ENCODE measurements around the gene CABYR. TPM values are rescaled to one million over a fixed set of nuclear protein-coding genes. Genes with fewer than 3 reads are reported as not detected.

The CABYR gene
- total RNA-seq, 1 donor from 2014 or later, result 8.0 TPM

DNA sequence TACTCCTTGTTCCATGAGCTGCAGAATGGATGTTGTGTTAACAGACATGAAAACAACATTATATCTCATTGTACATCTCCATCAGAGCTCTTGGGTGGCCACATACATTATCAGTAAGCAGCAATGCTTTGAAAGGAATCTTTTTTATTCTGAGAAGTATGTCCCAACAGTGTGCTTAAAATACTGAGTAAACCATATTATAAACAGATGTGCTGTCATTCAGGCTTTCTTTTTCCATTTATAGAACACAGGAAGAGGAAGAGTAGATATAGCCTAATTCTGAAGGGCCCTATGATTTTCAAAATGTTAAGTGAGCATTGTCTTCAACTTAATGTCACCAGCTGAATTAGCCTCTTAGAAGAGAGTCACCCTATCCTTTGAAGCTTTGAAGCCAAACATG, 44.3 kb upstream of the CABYR start:
- H3K27ac Mint-ChIP-seq, result no peak overlapping the region

DNA sequence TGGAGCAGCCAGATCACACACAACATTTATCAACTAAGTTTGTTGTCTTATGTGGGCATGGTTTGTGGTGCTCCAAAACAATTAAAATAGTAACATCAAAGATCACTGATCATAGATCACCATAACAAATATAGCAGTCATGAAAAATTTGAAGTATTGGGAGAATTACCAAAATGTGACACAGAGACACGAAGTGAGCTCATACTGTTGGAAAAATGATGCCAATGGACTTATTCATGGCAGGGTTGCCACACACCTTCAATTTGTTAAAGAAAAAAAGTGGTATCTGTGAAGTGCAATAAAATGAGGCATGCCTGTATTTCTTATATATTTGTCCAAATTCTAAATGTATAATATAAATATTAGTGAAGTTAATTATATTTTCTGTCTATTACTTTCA, 42.9 kb upstream of the CABYR start:
- peaks cover 25% of the 10 kb centered on the region for H3K36me3 Mint-ChIP-seq (ENCODE audit: insufficient read depth)
- H3K27me3 Mint-ChIP-seq, result no peaks in the 10 kb centered on the region
- peaks cover 4% of the 10 kb centered on the region for H3K9me3 Mint-ChIP-seq (ENCODE audit: low read depth)
- H3K4me1 Mint-ChIP-seq (ENCODE audit: low read depth), result no peaks in the 10 kb centered on the region
- no peak overlapping the region for H3K4me3 Mint-ChIP-seq (ENCODE audit: low read depth)
- DNase-seq (ENCODE audit: low spot score, unreplicated experiment), result no peak
- TF ChIP-seq, protein P1, sequence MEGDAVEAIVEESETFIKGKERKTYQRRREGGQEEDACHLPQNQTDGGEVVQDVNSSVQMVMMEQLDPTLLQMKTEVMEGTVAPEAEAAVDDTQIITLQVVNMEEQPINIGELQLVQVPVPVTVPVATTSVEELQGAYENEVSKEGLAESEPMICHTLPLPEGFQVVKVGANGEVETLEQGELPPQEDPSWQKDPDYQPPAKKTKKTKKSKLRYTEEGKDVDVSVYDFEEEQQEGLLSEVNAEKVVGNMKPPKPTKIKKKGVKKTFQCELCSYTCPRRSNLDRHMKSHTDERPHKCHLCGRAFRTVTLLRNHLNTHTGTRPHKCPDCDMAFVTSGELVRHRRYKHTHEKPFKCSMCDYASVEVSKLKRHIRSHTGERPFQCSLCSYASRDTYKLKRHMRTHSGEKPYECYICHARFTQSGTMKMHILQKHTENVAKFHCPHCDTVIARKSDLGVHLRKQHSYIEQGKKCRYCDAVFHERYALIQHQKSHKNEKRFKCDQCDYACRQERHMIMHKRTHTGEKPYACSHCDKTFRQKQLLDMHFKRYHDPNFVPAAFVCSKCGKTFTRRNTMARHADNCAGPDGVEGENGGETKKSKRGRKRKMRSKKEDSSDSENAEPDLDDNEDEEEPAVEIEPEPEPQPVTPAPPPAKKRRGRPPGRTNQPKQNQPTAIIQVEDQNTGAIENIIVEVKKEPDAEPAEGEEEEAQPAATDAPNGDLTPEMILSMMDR (IDR thresholded peaks at IDR 0.05; ENCODE audit: unreplicated experiment), result no peak
- H3K27ac Mint-ChIP-seq, result no peak overlapping the region

More for the DNA sequence above, 44.3 kb upstream of the CABYR start:
- Mint-ChIP-seq H3K4me3 (ENCODE audit: low read depth) (no peak overlapping the region), H3K4me1 (ENCODE audit: low read depth) (no peaks in the 10 kb centered on the region), H3K27me3 (no peaks in the 10 kb centered on the region), H3K9me3 (ENCODE audit: low read depth) (peaks cover 4% of the 10 kb centered on the region), H3K36me3 (ENCODE audit: insufficient read depth) (peaks cover 22% of the 10 kb centered on the region)
- no peak for DNase-seq (ENCODE audit: low spot score, unreplicated experiment)
- TF ChIP-seq, protein P1 (IDR thresholded peaks at IDR 0.05; ENCODE audit: unreplicated experiment), result no peak

- no peak overlapping the region for H3K4me3 Mint-ChIP-seq (ENCODE audit: low read depth)
- no peak overlapping the region for H3K27ac Mint-ChIP-seq
- no peaks in the 10 kb centered on the region for H3K27me3 Mint-ChIP-seq
- H3K9me3 Mint-ChIP-seq (ENCODE audit: low read depth), result no peaks in the 10 kb centered on the region
- peaks cover 13% of the 10 kb centered on the region for H3K36me3 Mint-ChIP-seq (ENCODE audit: insufficient read depth)
- peaks cover 4% of the 10 kb centered on the region for H3K4me1 Mint-ChIP-seq (ENCODE audit: low read depth)
- TF ChIP-seq, protein P1 (IDR thresholded peaks at IDR 0.05; ENCODE audit: unreplicated experiment), result no peak
- DNase-seq (ENCODE audit: low spot score, unreplicated experiment), result no peak
Measured at GRCh38 chr18:24103320-24104021, 35.4 kb upstream of the CABYR start.

DNA sequence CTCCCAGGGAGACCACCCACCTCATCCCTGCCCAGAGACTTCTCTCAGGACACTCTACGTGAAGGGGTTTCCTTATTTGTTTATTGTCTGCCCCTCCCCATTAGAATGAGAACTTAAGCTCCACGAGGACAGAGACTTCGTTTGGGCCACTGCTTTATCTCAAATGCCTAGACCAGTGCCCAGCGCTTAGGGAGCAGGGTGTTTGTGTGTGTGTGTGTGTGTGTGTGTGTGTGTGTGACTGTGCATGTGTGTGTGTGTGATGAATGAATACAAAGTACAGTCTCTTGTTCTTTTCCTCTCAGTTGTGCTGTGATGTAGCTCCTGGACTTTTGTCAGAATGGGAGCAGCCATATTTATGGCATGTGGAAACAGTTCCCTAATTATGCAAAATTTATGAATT, 34.4 kb upstream of the CABYR start:
- no peak overlapping the region for H3K4me3 Mint-ChIP-seq (ENCODE audit: low read depth)
- no peaks in the 10 kb centered on the region for H3K9me3 Mint-ChIP-seq (ENCODE audit: low read depth)
- no peak for DNase-seq (ENCODE audit: low spot score, unreplicated experiment)
- no peak overlapping the region for H3K27ac Mint-ChIP-seq
- no peaks in the 10 kb centered on the region for H3K27me3 Mint-ChIP-seq
- peaks cover 13% of the 10 kb centered on the region for H3K36me3 Mint-ChIP-seq (ENCODE audit: insufficient read depth)
- TF ChIP-seq, protein P1 (IDR thresholded peaks at IDR 0.05; ENCODE audit: unreplicated experiment), result no peak
- peaks cover 4% of the 10 kb centered on the region for H3K4me1 Mint-ChIP-seq (ENCODE audit: low read depth)

DNA sequence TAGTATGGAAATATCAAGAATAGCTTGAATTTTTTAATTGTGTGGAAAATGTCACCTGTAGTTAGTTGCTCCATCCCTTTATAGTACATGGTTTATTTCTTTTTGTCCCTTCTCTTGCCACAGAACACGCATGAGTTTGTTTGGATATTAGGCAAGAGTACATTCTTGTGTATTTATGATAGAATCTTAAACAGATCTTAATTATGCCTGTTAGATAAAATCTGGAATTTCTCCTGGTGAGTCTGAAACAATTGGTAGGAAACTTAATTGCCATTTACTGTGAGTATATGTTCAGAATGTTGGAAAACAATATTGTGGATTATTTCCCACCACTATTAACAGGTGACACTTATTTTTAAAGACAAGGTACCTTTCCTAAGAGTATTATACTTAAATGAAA, 30.2 kb upstream of the CABYR start:
- Mint-ChIP-seq H3K36me3 (ENCODE audit: insufficient read depth) (peaks cover 1% of the 10 kb centered on the region), H3K4me3 (ENCODE audit: low read depth) (no peak overlapping the region), H3K27ac (no peak overlapping the region), H3K4me1 (ENCODE audit: low read depth) (peaks cover 21% of the 10 kb centered on the region), H3K27me3 (no peaks in the 10 kb centered on the region), H3K9me3 (ENCODE audit: low read depth) (no peaks in the 10 kb centered on the region)
- no peak for DNase-seq (ENCODE audit: low spot score, unreplicated experiment)
- TF ChIP-seq, protein P1 (IDR thresholded peaks at IDR 0.05; ENCODE audit: unreplicated experiment), result no peak
